Fibroblast of skin of back (primary cell): ENCODE data around the gene KRT78.
A peak's percentile ranks its signal among the peaks of the same experiment; 100 is the strongest.
"Not testable (repeated sequence)": the region's sequence is repeated elsewhere in the genome, so short reads cannot be mapped to it uniquely, and the experiment has no call there.

Source experiments
- DNase-seq: peaks from one replicate; pipeline ENCODE4 v3.0.0-alpha.2; 2013

The KRT78 gene

GRCh38 chr12:52795694-52796428, 52.9 kb downstream of the KRT78 start, which contains the start of gene KRT3:
Gene KRT3, minus strand, starts transcription at chr12:52796117. Its CDS starts 75 bp downstream, at chr12:52796042.
- no peak for DNase-seq

DNA sequence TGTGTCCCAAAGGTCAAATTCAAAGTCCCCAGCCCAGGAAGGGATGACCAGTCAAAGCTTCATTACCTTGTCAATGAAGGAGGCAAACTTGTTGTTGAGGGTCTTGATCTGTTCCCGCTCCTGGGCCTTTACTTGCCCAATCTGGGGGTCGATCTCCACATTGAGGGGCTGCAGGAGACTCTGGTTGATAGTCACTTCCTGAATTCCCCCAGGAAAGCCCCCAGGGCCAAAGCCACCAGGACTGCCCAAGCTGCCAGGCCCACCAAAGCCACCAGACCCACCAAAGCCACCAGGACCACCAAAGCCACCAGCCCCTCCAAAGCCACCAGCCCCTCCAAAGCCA, 53.5 kb downstream of the KRT78 start:
- DNase-seq: not testable (repeated sequence)

GRCh38 chr12:52794479-52795331, 54.1 kb downstream of the KRT78 start:
- DNase-seq: peak; percentile 10

DNA sequence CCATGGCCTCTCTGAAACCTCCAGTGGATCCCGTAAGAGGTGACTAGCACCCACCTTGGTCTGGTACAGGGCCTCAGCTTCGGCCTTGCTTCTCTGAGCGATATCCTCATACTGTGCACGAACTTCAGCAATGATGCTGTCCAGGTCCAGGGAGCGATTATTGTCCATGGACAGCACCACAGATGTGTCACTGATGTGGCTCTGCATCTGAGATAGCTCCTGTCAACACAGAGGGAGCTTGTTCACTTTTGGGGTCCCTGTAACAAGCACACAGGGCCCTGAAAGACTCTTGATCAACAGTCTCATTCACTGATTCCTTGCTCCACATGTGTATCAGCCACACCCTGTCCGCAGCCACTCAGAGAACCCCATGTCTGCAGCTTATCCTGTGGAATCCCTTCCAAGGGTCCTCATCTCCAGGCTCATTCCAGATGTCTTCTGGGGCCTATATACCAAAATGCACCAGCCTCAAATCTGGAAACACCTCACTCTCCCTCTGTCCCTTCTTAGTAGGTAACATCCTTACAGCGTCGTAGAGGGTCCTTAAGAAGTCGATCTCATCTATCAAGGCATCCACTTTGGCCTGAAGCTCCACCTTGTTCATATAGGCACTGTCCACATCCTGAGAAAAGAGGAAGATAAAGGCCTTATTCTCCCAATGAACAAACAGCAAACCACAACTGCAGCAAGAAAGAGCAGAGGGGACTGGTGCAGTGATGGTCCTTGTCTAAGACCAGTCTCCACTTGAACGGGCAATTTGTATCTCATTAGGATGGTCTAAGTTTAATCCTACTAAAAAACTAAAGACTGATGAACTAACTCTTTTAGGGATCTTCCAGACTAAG, 56.4 kb downstream of the KRT78 start:
- no peak for DNase-seq

- DNase-seq: no peak
These were observed 57.3 kb downstream of the KRT78 start for GRCh38 chr12:52791271-52792184.

- no peak for DNase-seq
These were observed 58.1 kb downstream of the KRT78 start for GRCh38 chr12:52790427-52791270.

GRCh38 chr12:52789637-52790426, 59.0 kb downstream of the KRT78 start:
- DNase-seq: no peak

DNA sequence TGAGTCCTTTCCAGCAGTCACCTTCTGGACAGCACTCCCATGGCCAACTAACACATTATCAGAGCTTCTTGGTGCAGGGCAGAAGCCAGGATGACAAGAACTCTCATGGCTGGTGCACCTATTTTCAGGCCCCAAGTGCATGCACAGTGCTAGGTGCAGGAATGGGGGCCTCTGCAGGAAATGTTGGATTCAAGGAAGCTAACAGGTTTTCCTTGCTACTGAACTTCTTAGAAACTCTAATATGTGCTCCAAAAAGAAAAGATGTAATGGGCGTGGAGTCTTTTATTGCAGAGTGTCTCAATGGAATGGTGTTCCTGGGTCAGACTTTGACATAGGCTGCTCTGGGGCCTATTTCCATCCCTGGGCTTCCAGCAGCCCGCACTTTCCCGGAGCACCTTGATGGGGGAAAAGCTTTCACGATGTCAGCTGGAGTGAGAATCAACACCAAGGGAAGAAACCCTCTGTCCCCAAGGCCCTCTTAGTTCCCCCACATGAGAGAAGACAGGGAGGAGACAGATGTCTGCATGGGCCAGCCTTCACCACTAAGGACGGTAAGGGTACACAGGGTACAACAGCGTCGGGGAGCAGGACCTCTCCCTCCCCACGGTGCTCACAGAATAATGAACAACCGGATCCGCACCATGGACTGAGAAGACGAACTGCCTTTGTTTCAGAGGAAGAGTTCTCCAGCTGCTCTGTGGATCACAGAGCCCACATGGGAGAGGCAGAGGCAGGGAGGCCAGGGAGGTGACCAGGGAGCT, 59.7 kb downstream of the KRT78 start:
- DNase-seq: no peak

DNA sequence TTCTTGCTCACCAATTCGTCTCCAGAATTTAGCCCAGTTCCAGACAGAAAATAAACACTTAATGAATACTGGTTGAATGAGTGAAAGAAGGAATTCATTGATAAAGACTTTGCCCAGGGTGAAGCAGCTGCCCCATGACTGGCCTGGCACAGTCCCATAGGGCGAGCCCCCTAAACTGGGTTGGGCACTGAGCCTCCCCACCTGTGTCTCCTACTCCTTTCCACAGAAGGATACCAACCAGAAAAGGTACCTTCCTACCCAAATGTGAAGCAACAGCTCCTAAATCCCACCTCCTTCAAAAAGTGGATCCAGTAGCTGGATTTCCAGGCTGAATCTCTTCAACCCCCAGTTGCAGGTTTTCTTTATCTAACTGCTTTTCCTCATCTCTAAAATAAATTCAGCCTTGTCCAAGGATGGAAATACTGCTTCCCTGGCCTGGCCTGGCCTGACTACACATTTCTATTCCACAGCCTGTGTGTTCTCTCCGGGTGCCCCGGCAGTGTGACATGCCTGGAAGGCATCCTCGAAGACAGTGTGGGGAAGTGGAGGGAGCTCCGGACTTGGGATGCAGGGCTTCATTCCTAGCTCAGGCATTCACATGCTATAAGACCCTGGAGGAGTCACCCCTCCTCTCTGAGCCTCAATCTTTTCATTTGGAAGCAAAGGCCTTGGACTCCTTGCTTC, 60.5 kb downstream of the KRT78 start:
- DNase-seq: no peak
